Neuronal stem cell (in vitro differentiated cells): ENCODE data around the gene MAGI1.

Experiments
- DNase-seq: peaks from one replicate; pipeline ENCODE4 v3.0.0-alpha.2; 2013; ENCODE audit warnings: low spot score
- H2AFZ ChIP-seq: one replicate; pipeline ENCODE4 v1.6.1; 2013; ENCODE audit warnings: mild to moderate bottlenecking, low read length, inconsistent platforms
- H2AK5ac ChIP-seq: 2 replicates; pipeline ENCODE4 v1.6.1; 2013; ENCODE audit warnings: low read depth, mild to moderate bottlenecking, inconsistent platforms, low read length, moderate library complexity, mixed read lengths
- H2BK120ac ChIP-seq: 2 replicates; pipeline ENCODE4 v1.6.1; 2013; ENCODE audit warnings: low read depth, mild to moderate bottlenecking, inconsistent platforms, low read length, moderate library complexity, mixed read lengths
- H2BK12ac ChIP-seq: one replicate; pipeline ENCODE4 v1.6.1; 2013; ENCODE audit warnings: low read length, inconsistent platforms
- H2BK15ac ChIP-seq: 2 replicates; pipeline ENCODE4 v1.6.1; 2013; ENCODE audit warnings: mild to moderate bottlenecking, low read length, inconsistent platforms, mixed read lengths
- H2BK5ac ChIP-seq: one replicate; pipeline ENCODE4 v1.6.1; 2013; ENCODE audit warnings: inconsistent platforms, mild to moderate bottlenecking, low read length, moderate library complexity
- H3K14ac ChIP-seq: one replicate; pipeline ENCODE4 v1.6.1; 2013; ENCODE audit warnings: low read length, inconsistent platforms
- H3K18ac ChIP-seq: 2 replicates; pipeline ENCODE4 v1.6.1; 2013; ENCODE audit warnings: low read length, inconsistent platforms
- H3K23ac ChIP-seq: 2 replicates; pipeline ENCODE4 v1.6.1; 2013; ENCODE audit warnings: low read depth, mild to moderate bottlenecking, mixed read lengths, low read length, inconsistent platforms; ENCODE audit not compliant: poor library complexity
- H3K27ac ChIP-seq: replicated peaks from 3 replicates; pipeline ENCODE4 v1.5.1; 2013; ENCODE audit warnings: low read length, inconsistent platforms
- H3K27me3 ChIP-seq, 3 experiments: 2 replicates each; pipeline ENCODE4 v1.6.1; 2013; ENCODE audit warnings: low read length in 3 of 3, mild to moderate bottlenecking in 2 of 3, inconsistent platforms in 1 of 3, low read depth in 1 of 3, mixed read lengths in 1 of 3, moderate library complexity in 1 of 3; ENCODE audit not compliant: control insufficient read depth in 3 of 3, insufficient read depth in 3 of 3
- H3K36me3 ChIP-seq, 2 donors: replicated peaks in 1 of 2; 2 replicates each; pipeline ENCODE4 v1.6.1; 2013; ENCODE audit warnings: low read length in 2 of 2; ENCODE audit not compliant: control insufficient read depth in 2 of 2, insufficient read depth in 2 of 2
- H3K4ac ChIP-seq: 2 replicates; pipeline ENCODE4 v1.6.1; 2013; ENCODE audit warnings: inconsistent platforms, mild to moderate bottlenecking, low read length, moderate library complexity
- H3K4me1 ChIP-seq, 2 donors: 1 replicate in 1 of 2; 2 replicates in 1 of 2; pipeline ENCODE4 v1.6.1; 2013; ENCODE audit warnings: low read length in 2 of 2, low read depth in 1 of 2; ENCODE audit not compliant: control insufficient read depth in 2 of 2, insufficient read depth in 1 of 2
- H3K4me2 ChIP-seq: one replicate; pipeline ENCODE4 v1.6.1; 2013; ENCODE audit warnings: mild to moderate bottlenecking, low read length, inconsistent platforms; ENCODE audit not compliant: insufficient read depth, poor library complexity, severe bottlenecking
- H3K4me3 ChIP-seq, 2 donors: 2 replicates each; pipeline ENCODE4 v1.5.1; 2013; ENCODE audit warnings: low read length in 2 of 2, mild to moderate bottlenecking in 2 of 2, inconsistent platforms in 1 of 2, moderate library complexity in 1 of 2
- H3K79me1 ChIP-seq: one replicate; pipeline ENCODE4 v1.6.1; 2013; ENCODE audit warnings: low read depth, mild to moderate bottlenecking, inconsistent platforms, low read length, moderate library complexity
- H3K9ac ChIP-seq: one replicate; pipeline ENCODE4 v1.6.1; 2013; ENCODE audit warnings: mild to moderate bottlenecking, low read depth, low read length, inconsistent platforms; ENCODE audit not compliant: poor library complexity
- H3K9me3 ChIP-seq, 2 donors: replicated peaks in 1 of 2; 2 replicates each; pipeline versions ENCODE3 to v1.6.1; 2013; ENCODE audit warnings: low read length in 2 of 2, mild to moderate bottlenecking in 2 of 2, inconsistent platforms in 1 of 2, low read depth in 1 of 2, mixed read lengths in 1 of 2, moderate library complexity in 1 of 2; ENCODE audit not compliant: control insufficient read depth in 2 of 2, insufficient read depth in 1 of 2
- H4K8ac ChIP-seq: one replicate; pipeline ENCODE4 v1.6.1; 2013; ENCODE audit warnings: low read depth, mild to moderate bottlenecking, inconsistent platforms, low read length, moderate library complexity
- H4K91ac ChIP-seq: one replicate; pipeline ENCODE4 v1.6.1; 2013; ENCODE audit warnings: low read length, low read depth, mild to moderate bottlenecking, inconsistent platforms; ENCODE audit not compliant: poor library complexity
- WGBS, 2 donors: extraction: QIAGEN DNeasy Blood & Tissue Kit; methylation state at CpG; one replicate each; pipeline ENCODE4 v1.1.7; 2013; ENCODE audit warnings: missing lambda C conversion rate in 2 of 2, mixed read lengths in 1 of 2; ENCODE audit not compliant: insufficient read length in 2 of 2, insufficient replicate concordance in 1 of 2; ENCODE audit errors: extremely low coverage in 2 of 2; 5-methylcytosine and 5-hydroxymethylcytosine counted together

The MAGI1 gene

GRCh38 chr3:65836047-65836446, 202.7 kb downstream of the MAGI1 start:
- H3K4ac ChIP-seq: no peak overlapping the region
- H3K4me3 ChIP-seq: no peak overlapping the region
- no peak overlapping the region for H3K9ac ChIP-seq
- H3K36me3 ChIP-seq: no peaks in the 10 kb centered on the region
- H2AK5ac ChIP-seq: no peak overlapping the region
- WGBS, 2 donors: no CpG with 5 or more reads among the region's 1 CpG
- no peaks in the 10 kb centered on the region for H3K27me3 ChIP-seq
- H4K8ac ChIP-seq: no peak overlapping the region
- H3K27ac ChIP-seq: no peak overlapping the region
- H2BK5ac ChIP-seq: no peak overlapping the region
- peaks cover 0 to 2% of the 10 kb centered on the region in 2 donors for H3K9me3 ChIP-seq
- peaks cover 2 to 5% of the 10 kb centered on the region in 2 donors for H3K4me1 ChIP-seq
- no peak overlapping the region for H2BK15ac ChIP-seq
- no peak overlapping the region for H2BK120ac ChIP-seq
- H2BK12ac ChIP-seq: no peak overlapping the region
- H2AFZ ChIP-seq: no peak overlapping the region
- no peak overlapping the region for H3K23ac ChIP-seq
- H3K18ac ChIP-seq: no peak overlapping the region
- no peak overlapping the region for H3K14ac ChIP-seq
- H4K91ac ChIP-seq: no peak overlapping the region
- DNase-seq: no peak
- no peak overlapping the region for H3K4me2 ChIP-seq
- H3K79me1 ChIP-seq: no peaks in the 10 kb centered on the region

GRCh38 chr3:65833761-65834505, 204.8 kb downstream of the MAGI1 start:
- no peak overlapping the region for H3K27ac ChIP-seq
- no CpG with 5 or more reads among the region's 2 CpGs for WGBS, 2 donors
- no peak overlapping the region for H3K18ac ChIP-seq
- H2AK5ac ChIP-seq: no peak overlapping the region
- no peak overlapping the region for H3K4ac ChIP-seq
- H3K9me3 ChIP-seq: peaks cover 0 to 2% of the 10 kb centered on the region in 2 donors
- H2BK12ac ChIP-seq: no peak overlapping the region
- H3K4me3 ChIP-seq: no peak overlapping the region
- peaks cover 5 to 7% of the 10 kb centered on the region in 2 donors for H3K4me1 ChIP-seq
- H2BK5ac ChIP-seq: no peak overlapping the region
- H3K36me3 ChIP-seq: no peaks in the 10 kb centered on the region
- H4K8ac ChIP-seq: no peak overlapping the region
- no peak overlapping the region for H3K4me2 ChIP-seq
- H3K9ac ChIP-seq: no peak overlapping the region
- no peak overlapping the region for H2BK15ac ChIP-seq
- no peak for DNase-seq
- no peaks in the 10 kb centered on the region for H3K27me3 ChIP-seq
- H3K23ac ChIP-seq: no peak overlapping the region
- no peak overlapping the region for H2BK120ac ChIP-seq
- H2AFZ ChIP-seq: no peak overlapping the region
- H4K91ac ChIP-seq: no peak overlapping the region
- H3K14ac ChIP-seq: no peak overlapping the region
- no peaks in the 10 kb centered on the region for H3K79me1 ChIP-seq

- Histone ChIP-seq H2BK120ac (no peak overlapping the region), H2AFZ (no peak overlapping the region), H3K9ac (no peak overlapping the region), H2AK5ac (no peak overlapping the region), H2BK5ac (no peak overlapping the region), H3K36me3 (no peaks in the 10 kb centered on the region), H3K4ac (no peak overlapping the region), H4K8ac (no peak overlapping the region), H2BK15ac (no peak overlapping the region), H3K14ac (no peak overlapping the region), H3K27ac (no peak overlapping the region), H3K23ac (no peak overlapping the region), H2BK12ac (no peak overlapping the region), H4K91ac (no peak overlapping the region), H3K79me1 (no peaks in the 10 kb centered on the region), H3K18ac (no peak overlapping the region), H3K4me2 (no peak overlapping the region), H3K27me3 (no peaks in the 10 kb centered on the region), H3K4me1 (peaks cover 5 to 7% of the 10 kb centered on the region in 2 donors), H3K4me3 (no peak overlapping the region), H3K9me3 (peaks cover 0 to 2% of the 10 kb centered on the region in 2 donors)
- no CpG with 5 or more reads among the region's 3 CpGs for WGBS, 2 donors
- no peak for DNase-seq
Measured at GRCh38 chr3:65831733-65832425, 206.8 kb downstream of the MAGI1 start.

DNA sequence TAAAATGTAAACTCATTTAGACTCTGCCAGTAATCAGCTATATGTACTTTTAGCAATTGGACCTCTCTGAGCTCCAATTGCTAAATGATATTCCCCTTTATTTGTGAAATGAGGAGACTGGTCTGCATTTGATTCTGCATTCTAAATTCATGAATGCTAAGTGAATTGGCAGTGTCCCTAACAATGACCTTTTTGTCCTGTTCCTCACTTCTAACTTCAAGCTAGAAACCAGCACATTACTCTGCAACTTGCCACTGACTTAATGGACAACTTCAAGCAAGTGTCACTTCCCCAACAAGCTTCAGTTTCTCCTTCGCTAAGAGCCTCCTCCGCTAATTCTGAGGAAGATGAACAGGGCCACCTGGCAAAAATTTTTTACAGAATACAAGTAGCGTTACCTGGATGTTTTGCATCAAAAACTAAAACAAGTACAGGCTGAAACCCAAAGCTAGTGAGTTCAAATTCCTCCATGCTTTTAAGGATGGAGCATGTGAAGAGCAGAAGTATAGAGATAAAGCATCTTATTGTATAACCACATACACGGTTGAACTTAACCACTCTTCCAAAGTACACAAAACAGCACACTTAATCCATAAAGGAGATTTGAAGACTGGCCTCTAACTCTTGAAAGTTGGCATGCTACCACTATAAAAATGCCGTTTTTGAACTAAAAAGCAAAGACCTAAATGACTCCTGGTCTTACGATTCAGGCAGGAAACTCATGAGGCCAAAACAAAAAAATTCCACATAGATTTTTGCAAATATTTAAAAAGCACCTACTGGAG, 207.6 kb downstream of the MAGI1 start:
- Histone ChIP-seq H3K4me1 (peaks cover 5 to 7% of the 10 kb centered on the region in 2 donors), H3K14ac (no peak overlapping the region), H3K9me3 (peaks cover 0 to 2% of the 10 kb centered on the region in 2 donors), H4K91ac (no peak overlapping the region), H2AFZ (no peak overlapping the region), H3K23ac (no peak overlapping the region), H3K79me1 (no peaks in the 10 kb centered on the region), H3K4me2 (no peak overlapping the region), H3K27me3 (no peaks in the 10 kb centered on the region), H4K8ac (no peak overlapping the region), H3K4me3 (no peak overlapping the region), H3K18ac (no peak overlapping the region), H2BK15ac (no peak overlapping the region), H2BK5ac (no peak overlapping the region), H3K27ac (no peak overlapping the region), H2BK12ac (no peak overlapping the region), H3K4ac (no peak overlapping the region), H2BK120ac (no peak overlapping the region), H2AK5ac (no peak overlapping the region), H3K36me3 (no peaks in the 10 kb centered on the region), H3K9ac (no peak overlapping the region)
- WGBS, 2 donors: no CpG with 5 or more reads among the region's 6 CpGs
- no peak for DNase-seq
